HCT116 (cell line): ENCODE data around the gene RASGEF1C. TPM values are rescaled to one million over a fixed set of nuclear protein-coding genes. Genes with fewer than 3 reads are reported as not detected.

ENCODE experiments used
- ATAC-seq: fragments of 200-7000 bp; cut with Tn5 transposase; 2 replicates; pipeline ENCODE4 v1.9.1; 2020; ENCODE audit warnings: mild to moderate bottlenecking, moderate library complexity
- BruUV-seq: library from RNA; stranded (reverse); fragments of 400-500 nt; replicated peaks from 2 replicates; lab custom pipeline; 2021; lab: Mats Ljungman, UMichigan
- CTCF ChIA-PET: fragments of 300-600 bp; sonication (Branson Sonifier 250); formaldehyde crosslinking; loops from one replicate; lab custom pipeline; 2021; ENCODE audit warnings: antibody characterized with exemption; lab: Charles Lee
- POLR2A ChIA-PET: fragments of 300-600, 350-600 bp; sonication (Branson Sonifier 250); formaldehyde crosslinking; loops from one replicate; lab custom pipeline; 2021; ENCODE audit warnings: antibody characterized with exemption; lab: Charles Lee
- RAD21 ChIA-PET, 2 experiments: fragments of 300-600 bp; sonication (Branson Sonifier 250); formaldehyde crosslinking; loops; one replicate each; lab custom pipeline; 2023; ENCODE audit warnings: low total read pairs in 2 of 2; ENCODE audit not compliant: uncharacterized antibody in 2 of 2, unreplicated experiment in 2 of 2, low non-redundant PET in 1 of 2; lab: Charles Lee
- DNase-seq: peaks from one replicate; pipeline ENCODE4 v3.0.0-alpha.2; 2010; ENCODE audit warnings: low read depth, low spot score
- H2AFZ ChIP-seq: fragments of 200-600 bp; shearing (Covaris generic), sonication (generic); 2 replicates; pipeline ENCODE4 v1.6.1; 2017; ENCODE audit warnings: low read depth, mixed run types, mixed read lengths, antibody characterized with exemption, low read length; ENCODE audit not compliant: poor library complexity, severe bottlenecking
- H3K27ac ChIP-seq: 2 replicates; pipeline ENCODE4 v1.5.1; 2012; ENCODE audit warnings: low read depth, low read length
- H3K27me3 ChIP-seq: fragments of 200-600 bp; sonication (generic); 2 replicates; pipeline ENCODE4 v1.6.1; 2016; ENCODE audit warnings: mixed run types, low read length, mixed read lengths; ENCODE audit not compliant: insufficient read depth
- H3K36me3 ChIP-seq, 2 experiments: fragments of 200-500 bp in 1 of 2; fragments of 200-600 bp in 1 of 2; sonication (Bioruptor generic) in 1 of 2; sonication (generic) in 1 of 2; 2 replicates each; pipeline versions ENCODE4 v1.5.1 to v1.6.1; 2014 to 2016; ENCODE audit warnings: low read length in 2 of 2, inconsistent platforms in 1 of 2, mixed read lengths in 1 of 2, mixed run types in 1 of 2; ENCODE audit not compliant: insufficient read depth in 2 of 2, control insufficient read depth in 1 of 2
- H3K4me1 ChIP-seq, 2 experiments: fragments of 200-600 bp in 1 of 2; sonication (generic) in 1 of 2; 2 replicates each; pipeline versions ENCODE4 v1.5.1 to v1.6.1; 2012 to 2017; ENCODE audit warnings: low read length in 2 of 2, inconsistent platforms in 1 of 2, mild to moderate bottlenecking in 1 of 2, mixed read lengths in 1 of 2, mixed run types in 1 of 2, moderate library complexity in 1 of 2; ENCODE audit not compliant: insufficient read depth in 2 of 2, control insufficient read depth in 1 of 2
- H3K4me2 ChIP-seq: fragments of 200-600 bp; sonication (generic); 2 replicates; pipeline ENCODE4 v1.6.1; 2017; ENCODE audit warnings: mixed run types, low read length, mixed read lengths
- H3K4me3 ChIP-seq, 2 experiments: fragments of 200-600 bp in 1 of 2; sonication (generic) in 1 of 2; replicated peaks in 1 of 2; 2 replicates each; pipeline ENCODE4 v1.5.1; 2011 to 2016; ENCODE audit warnings: low read length in 2 of 2, control low read depth in 1 of 2, low read depth in 1 of 2, mild to moderate bottlenecking in 1 of 2, mixed read lengths in 1 of 2, mixed run types in 1 of 2
- H3K79me2 ChIP-seq: fragments of 200-600 bp; sonication (generic); 2 replicates; pipeline ENCODE4 v1.6.1; 2017; ENCODE audit warnings: mild to moderate bottlenecking, mixed run types, low read length, moderate library complexity, mixed read lengths; ENCODE audit not compliant: insufficient read depth
- H3K9ac ChIP-seq: fragments of 200-600 bp; sonication (generic); 2 replicates; pipeline ENCODE4 v1.6.1; 2016; ENCODE audit warnings: low read length, mixed read lengths
- H3K9me2 ChIP-seq: fragments of 200-600 bp; sonication (generic), shearing (Covaris generic); 2 replicates; pipeline ENCODE4 v1.6.1; 2017; ENCODE audit warnings: mixed run types, mild to moderate bottlenecking, moderate library complexity; ENCODE audit not compliant: insufficient read depth
- H3K9me3 ChIP-seq, 2 experiments: fragments of 200-500 bp in 1 of 2; fragments of 200-600 bp in 1 of 2; sonication (Bioruptor generic) in 1 of 2; sonication (generic) in 1 of 2; 2 replicates each; pipeline ENCODE4 v1.6.1; 2014 to 2017; ENCODE audit warnings: low read length in 2 of 2, mixed read lengths in 2 of 2, inconsistent platforms in 1 of 2, low read depth in 1 of 2, mild to moderate bottlenecking in 1 of 2, mixed run types in 1 of 2, moderate library complexity in 1 of 2; ENCODE audit not compliant: control insufficient read depth in 1 of 2, insufficient read depth in 1 of 2
- H4K20me1 ChIP-seq: fragments of 200-600 bp; sonication (generic), shearing (Covaris generic); 2 replicates; pipeline ENCODE4 v1.6.1; 2017; ENCODE audit warnings: mixed run types, mild to moderate bottlenecking, moderate library complexity; ENCODE audit not compliant: insufficient read depth
- ATF3 ChIP-seq: IDR thresholded peaks from 2 replicates; pipeline ENCODE4 v1.6.1; 2012
- CBX3 ChIP-seq: IDR thresholded peaks from 2 replicates; pipeline ENCODE4 v1.6.1; 2012; ENCODE audit warnings: low read depth
- CEBPB ChIP-seq: IDR thresholded peaks from 2 replicates; pipeline ENCODE4 v1.6.1; 2012; ENCODE audit warnings: low read depth
- EGR1 ChIP-seq: IDR thresholded peaks from 2 replicates; pipeline ENCODE4 v1.6.1; 2012; ENCODE audit warnings: low read depth
- ELF1 ChIP-seq: IDR thresholded peaks from 2 replicates; pipeline ENCODE4 v1.6.1; 2012; ENCODE audit warnings: low read depth, borderline replicate concordance
- EZH2 ChIP-seq: fragments of 200-600 bp; sonication (generic); IDR thresholded peaks from 2 replicates; pipeline ENCODE4 v1.6.1; 2017; ENCODE audit warnings: antibody characterized with exemption, mixed run types
- EZH2phosphoT487 ChIP-seq: fragments of 200-600 bp; IDR thresholded peaks from 2 replicates; pipeline ENCODE4 v1.6.1; 2018; ENCODE audit warnings: antibody characterized with exemption, borderline replicate concordance
- JUND ChIP-seq: IDR thresholded peaks from 2 replicates; pipeline ENCODE4 v1.6.1; 2012
- MAX ChIP-seq: IDR thresholded peaks from 2 replicates; pipeline ENCODE4 v1.6.1; 2012
- POLR2A ChIP-seq: IDR thresholded peaks from 2 replicates; pipeline ENCODE4 v1.7.0; 2011; ENCODE audit warnings: borderline replicate concordance; ENCODE audit not compliant: insufficient read depth, insufficient read length; ENCODE audit errors: extremely low read depth
- RAD21 ChIP-seq: IDR thresholded peaks from 2 replicates; pipeline ENCODE4 v1.6.1; 2012; ENCODE audit warnings: low read depth, mild to moderate bottlenecking
- REST ChIP-seq: IDR thresholded peaks from 2 replicates; pipeline ENCODE4 v1.6.1; 2012; ENCODE audit warnings: low read depth
- SP1 ChIP-seq: IDR thresholded peaks from 2 replicates; pipeline ENCODE4 v1.6.1; 2012; ENCODE audit warnings: low read depth
- SRF ChIP-seq: IDR thresholded peaks from 2 replicates; pipeline ENCODE4 v1.6.1; 2012; ENCODE audit warnings: low read depth
- TCF7L2 ChIP-seq: IDR thresholded peaks from 2 replicates; pipeline ENCODE4 v1.7.0; 2011; ENCODE audit warnings: borderline replicate concordance, inconsistent platforms; ENCODE audit not compliant: insufficient read depth, insufficient read length; ENCODE audit errors: extremely low read depth
- YY1 ChIP-seq: IDR thresholded peaks from 2 replicates; pipeline ENCODE4 v1.6.1; 2011; ENCODE audit warnings: low read length, low read depth, moderate library complexity, mild to moderate bottlenecking; ENCODE audit not compliant: insufficient replicate concordance; ENCODE audit errors: extremely low read depth
- ZFX ChIP-seq: fragments of 450-650 bp; IDR thresholded peaks from 2 replicates; pipeline ENCODE4 v1.6.1; 2017
- ZNF274 ChIP-seq: fragments of 200-500 bp; sonication (Bioruptor generic); IDR thresholded peaks from 2 replicates; pipeline ENCODE4 v1.6.1; 2014; ENCODE audit warnings: mild to moderate bottlenecking, low read depth, low read length, inconsistent platforms
- intact Hi-C: fragments of 100-400 bp; cut with micrococcal nuclease; formaldehyde crosslinking; loops from 2 replicates; pipeline ENCODE4 v1.10.0; 2022
- total RNA-seq: library from RNA; stranded (reverse); gene quantifications from one replicate; pipeline ENCODE4 v1.2.1, GENCODE V29; 2021; ENCODE audit not compliant: unreplicated experiment
- TF ChIP-seq, protein P1 (sequence below): IDR thresholded peaks from 2 replicates; pipeline ENCODE4 v1.6.1; 2011; ENCODE audit warnings: mild to moderate bottlenecking, low read length, moderate library complexity; ENCODE audit not compliant: insufficient replicate concordance; ENCODE audit errors: extremely low read depth
- TF ChIP-seq, protein P2 (sequence below), 3 experiments: fragments of 200-600 bp in 1 of 3; sonication (generic) in 1 of 3; IDR thresholded peaks in 2 of 3; conservative IDR thresholded peaks in 1 of 3; 2 replicates each; pipeline ENCODE4 v1.5.1; 2012 to 2017; ENCODE audit warnings: low read depth in 2 of 3, low read length in 2 of 3, antibody characterized with exemption in 1 of 3, borderline replicate concordance in 1 of 3, control low read depth in 1 of 3, mild to moderate bottlenecking in 1 of 3, mixed read lengths in 1 of 3, mixed run types in 1 of 3, moderate library complexity in 1 of 3; ENCODE audit not compliant: insufficient read depth in 1 of 3

RASGEF1C gene
- total RNA-seq, 1 experiment from 2014 or later: 1.2 TPM

DNA sequence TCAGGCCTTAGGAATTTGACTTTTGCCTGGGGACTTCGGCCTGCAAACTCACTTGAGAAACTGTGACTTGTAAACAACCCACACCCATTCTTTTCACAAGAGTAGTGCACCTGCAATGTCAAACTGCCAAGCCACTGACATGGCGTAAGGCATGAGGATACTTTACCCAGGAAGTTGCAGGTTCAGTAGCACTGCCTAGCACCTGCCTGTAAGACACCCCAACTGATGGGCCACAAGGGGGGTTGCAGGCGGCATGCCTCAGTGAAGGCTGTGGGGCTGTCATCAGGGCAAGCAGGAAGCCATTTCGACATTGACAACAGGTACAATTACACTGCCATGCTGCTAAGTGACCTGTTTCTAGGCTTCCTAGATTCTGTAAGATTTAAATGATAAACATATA lies 41.3 kb upstream of the RASGEF1C start:
- no peaks in the 10 kb centered on the region for H4K20me1 ChIP-seq
- H3K4me1 ChIP-seq: no peaks in the 10 kb centered on the region
- no peak for ATAC-seq
- peaks cover 21 to 30% of the 10 kb centered on the region in 2 experiments; a peak in 2 of 4 replicates for H3K9me3 ChIP-seq
- ChIA-PET CTCF (no interaction called here), POLR2A (no interaction called here), RAD21 (no interaction called here)
- no peak overlapping the region for H3K4me2 ChIP-seq
- TF ChIP-seq REST (no peak), RAD21 (no peak), ELF1 (no peak), ATF3 (no peak), TCF7L2 (no peak), EZH2 (no peak), MAX (no peak), JUND (no peak), ZNF274 (no peak), SRF (no peak), EGR1 (no peak), YY1 (no peak), ZFX (no peak), SP1 (no peak), CBX3 (no peak), CEBPB (no peak), POLR2A (no peak), EZH2phosphoT487 (no peak)
- TF ChIP-seq, protein P1, sequence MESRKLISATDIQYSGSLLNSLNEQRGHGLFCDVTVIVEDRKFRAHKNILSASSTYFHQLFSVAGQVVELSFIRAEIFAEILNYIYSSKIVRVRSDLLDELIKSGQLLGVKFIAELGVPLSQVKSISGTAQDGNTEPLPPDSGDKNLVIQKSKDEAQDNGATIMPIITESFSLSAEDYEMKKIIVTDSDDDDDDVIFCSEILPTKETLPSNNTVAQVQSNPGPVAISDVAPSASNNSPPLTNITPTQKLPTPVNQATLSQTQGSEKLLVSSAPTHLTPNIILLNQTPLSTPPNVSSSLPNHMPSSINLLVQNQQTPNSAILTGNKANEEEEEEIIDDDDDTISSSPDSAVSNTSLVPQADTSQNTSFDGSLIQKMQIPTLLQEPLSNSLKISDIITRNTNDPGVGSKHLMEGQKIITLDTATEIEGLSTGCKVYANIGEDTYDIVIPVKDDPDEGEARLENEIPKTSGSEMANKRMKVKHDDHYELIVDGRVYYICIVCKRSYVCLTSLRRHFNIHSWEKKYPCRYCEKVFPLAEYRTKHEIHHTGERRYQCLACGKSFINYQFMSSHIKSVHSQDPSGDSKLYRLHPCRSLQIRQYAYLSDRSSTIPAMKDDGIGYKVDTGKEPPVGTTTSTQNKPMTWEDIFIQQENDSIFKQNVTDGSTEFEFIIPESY: no peak
- TF ChIP-seq, protein P2, sequence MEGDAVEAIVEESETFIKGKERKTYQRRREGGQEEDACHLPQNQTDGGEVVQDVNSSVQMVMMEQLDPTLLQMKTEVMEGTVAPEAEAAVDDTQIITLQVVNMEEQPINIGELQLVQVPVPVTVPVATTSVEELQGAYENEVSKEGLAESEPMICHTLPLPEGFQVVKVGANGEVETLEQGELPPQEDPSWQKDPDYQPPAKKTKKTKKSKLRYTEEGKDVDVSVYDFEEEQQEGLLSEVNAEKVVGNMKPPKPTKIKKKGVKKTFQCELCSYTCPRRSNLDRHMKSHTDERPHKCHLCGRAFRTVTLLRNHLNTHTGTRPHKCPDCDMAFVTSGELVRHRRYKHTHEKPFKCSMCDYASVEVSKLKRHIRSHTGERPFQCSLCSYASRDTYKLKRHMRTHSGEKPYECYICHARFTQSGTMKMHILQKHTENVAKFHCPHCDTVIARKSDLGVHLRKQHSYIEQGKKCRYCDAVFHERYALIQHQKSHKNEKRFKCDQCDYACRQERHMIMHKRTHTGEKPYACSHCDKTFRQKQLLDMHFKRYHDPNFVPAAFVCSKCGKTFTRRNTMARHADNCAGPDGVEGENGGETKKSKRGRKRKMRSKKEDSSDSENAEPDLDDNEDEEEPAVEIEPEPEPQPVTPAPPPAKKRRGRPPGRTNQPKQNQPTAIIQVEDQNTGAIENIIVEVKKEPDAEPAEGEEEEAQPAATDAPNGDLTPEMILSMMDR (IDR thresholded peaks at IDR 0.05 in 2 of 3, conservative IDR thresholded peaks at IDR 0.05 in 1 of 3; ENCODE audit: borderline replicate concordance in 1 of 3, insufficient read depth in 1 of 3, low read depth in 2 of 3, low read length in 2 of 3): no peak
- DNase-seq: no peak
- H3K9me2 ChIP-seq: no peaks in the 10 kb centered on the region
- BruUV-seq: no TSS peak
- no peak overlapping the region for H3K9ac ChIP-seq
- no peak overlapping the region for H2AFZ ChIP-seq
- H3K27me3 ChIP-seq: no peaks in the 10 kb centered on the region
- intact Hi-C loops: no loop called here
- H3K79me2 ChIP-seq: no peaks in the 10 kb centered on the region
- H3K4me3 ChIP-seq: no peak overlapping the region
- H3K27ac ChIP-seq: no peak overlapping the region
- H3K36me3 ChIP-seq: peaks cover 5 to 36% of the 10 kb centered on the region in 2 experiments
